Karpas-422 (cell line): Measurements from ENCODE around the gene FTCDNL1. TPM values are rescaled to one million over a fixed set of nuclear protein-coding genes. Genes with fewer than 3 reads are reported as not detected.

Experiments used
- DNase-seq: peaks from one replicate; pipeline ENCODE4 v3.0.0-alpha.2; 2015
- H2AFZ ChIP-seq: fragments of 200-600 bp; sonication (generic); 2 replicates; pipeline ENCODE4 v1.6.1; 2014; ENCODE audit warnings: antibody characterized with exemption, low read length, mixed read lengths
- H3K27ac ChIP-seq: fragments of 200-600 bp; sonication (generic); 2 replicates; pipeline ENCODE4 v1.5.1; 2014; ENCODE audit warnings: mild to moderate bottlenecking, low read length, moderate library complexity
- H3K27me3 ChIP-seq: fragments of 200-600 bp; sonication (generic); 2 replicates; pipeline ENCODE4 v1.6.1; 2014; ENCODE audit warnings: low read length, mixed read lengths
- H3K36me3 ChIP-seq: fragments of 200-600 bp; sonication (generic); 2 replicates; pipeline ENCODE4 v1.6.1; 2014; ENCODE audit warnings: low read length, mixed read lengths; ENCODE audit not compliant: insufficient read depth
- H3K4me1 ChIP-seq: fragments of 200-600 bp; sonication (generic); 2 replicates; pipeline ENCODE4 v1.6.1; 2014; ENCODE audit warnings: mild to moderate bottlenecking, low read length, mixed read lengths
- H3K4me2 ChIP-seq: fragments of 200-600 bp; sonication (generic); 2 replicates; pipeline ENCODE4 v1.6.1; 2014; ENCODE audit warnings: low read length, low read depth, mild to moderate bottlenecking; ENCODE audit not compliant: poor library complexity, severe bottlenecking
- H3K4me3 ChIP-seq: fragments of 200-600 bp; sonication (generic); 2 replicates; pipeline ENCODE4 v1.5.1; 2014; ENCODE audit warnings: mild to moderate bottlenecking, antibody characterized with exemption, low read length, mixed read lengths
- H3K79me2 ChIP-seq: fragments of 200-600 bp; sonication (generic); 2 replicates; pipeline ENCODE4 v1.6.1; 2014; ENCODE audit warnings: mild to moderate bottlenecking, low read length, mixed read lengths
- H3K9ac ChIP-seq: fragments of 200-600 bp; sonication (generic); 2 replicates; pipeline ENCODE4 v1.6.0; 2014; ENCODE audit warnings: low read length
- H3K9me2 ChIP-seq: fragments of 200-600 bp; sonication (generic), shearing (Covaris generic); replicated peaks from 2 replicates; pipeline ENCODE4 v1.6.0; 2014; ENCODE audit warnings: mild to moderate bottlenecking, low read length, moderate library complexity; ENCODE audit not compliant: insufficient read depth
- H3K9me3 ChIP-seq: fragments of 300-700, 200-600 bp; sonication (generic); 2 replicates; pipeline ENCODE4 v1.6.1; 2014; ENCODE audit warnings: low read length, mixed read lengths
- H4K20me1 ChIP-seq: fragments of 200-600 bp; sonication (generic); 2 replicates; pipeline ENCODE4 v1.6.1; 2014; ENCODE audit warnings: mild to moderate bottlenecking, antibody characterized with exemption, low read length, low read depth; ENCODE audit not compliant: insufficient read depth
- total RNA-seq: library from RNA; depleted of rRNA; stranded (reverse); fragments of >200 nt; shearing (Covaris generic); gene quantifications from 2 replicates; pipeline ENCODE4 v1.2.3, GENCODE V29; 2014; ENCODE audit warnings: low replicate concordance

FTCDNL1 gene
- total RNA-seq, 1 experiment from 2014 or later = 1.9 TPM

DNA sequence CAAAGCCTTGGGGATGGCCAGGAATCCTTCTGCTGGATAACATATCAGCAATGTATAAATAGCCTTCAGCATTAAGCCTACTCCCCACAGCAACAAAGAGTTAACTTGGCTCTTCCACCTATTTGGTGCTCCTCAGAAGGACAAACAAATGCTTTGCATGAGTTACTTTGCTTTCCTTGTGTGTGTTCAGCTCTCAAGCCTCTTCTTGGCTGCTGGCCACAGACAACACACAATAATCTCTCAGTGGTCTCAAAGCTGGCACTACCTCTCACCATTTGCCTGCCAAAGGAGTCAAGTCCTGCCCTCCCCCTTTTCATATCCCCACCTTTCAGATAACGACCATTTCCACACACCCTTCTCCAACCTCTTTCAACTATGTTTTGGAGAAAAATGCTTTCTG lies 17.5 kb downstream of the FTCDNL1 start:
- DNase-seq = no peak
- Histone ChIP-seq H3K79me2 (no peaks in the 10 kb centered on the region), H3K27me3 (no peaks in the 10 kb centered on the region), H2AFZ (no peak overlapping the region), H3K9me3 (no peaks in the 10 kb centered on the region), H3K4me1 (no peaks in the 10 kb centered on the region), H3K4me2 (no peak overlapping the region), H4K20me1 (no peaks in the 10 kb centered on the region), H3K4me3 (no peak overlapping the region), H3K27ac (no peak overlapping the region), H3K36me3 (no peaks in the 10 kb centered on the region), H3K9ac (no peak overlapping the region), H3K9me2 (no peaks in the 10 kb centered on the region)

DNA sequence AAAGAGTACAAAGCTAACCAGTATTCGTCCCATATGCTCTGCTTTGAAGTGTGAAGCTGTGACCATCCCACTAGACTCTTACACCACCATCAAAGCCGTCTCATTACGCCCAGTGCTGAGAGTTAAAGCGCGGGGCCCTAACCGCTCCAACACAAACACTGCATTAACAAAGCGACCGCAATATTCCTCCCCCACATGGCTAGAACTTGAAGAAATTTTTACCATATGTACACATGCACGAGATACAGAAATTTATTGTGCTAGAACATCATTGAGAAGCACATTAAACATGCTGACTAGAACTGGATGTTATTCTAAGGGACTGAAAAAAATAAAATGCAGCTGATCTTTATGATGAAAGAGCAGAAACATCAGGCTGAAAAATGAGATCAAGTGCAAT lies 20.5 kb downstream of the FTCDNL1 start:
- Histone ChIP-seq H3K4me3 (no peak overlapping the region), H3K9ac (no peak overlapping the region), H2AFZ (no peak overlapping the region), H3K36me3 (no peaks in the 10 kb centered on the region), H3K9me3 (no peaks in the 10 kb centered on the region), H3K27ac (no peak overlapping the region), H4K20me1 (no peaks in the 10 kb centered on the region), H3K4me1 (no peaks in the 10 kb centered on the region), H3K27me3 (no peaks in the 10 kb centered on the region), H3K79me2 (no peaks in the 10 kb centered on the region), H3K4me2 (no peak overlapping the region), H3K9me2 (no peaks in the 10 kb centered on the region)
- DNase-seq = no peak

- H2AFZ ChIP-seq = no peak overlapping the region
- H3K9me3 ChIP-seq = no peaks in the 10 kb centered on the region
- no peaks in the 10 kb centered on the region for H3K27me3 ChIP-seq
- no peaks in the 10 kb centered on the region for H3K79me2 ChIP-seq
- no peak for DNase-seq
- H3K4me1 ChIP-seq = no peaks in the 10 kb centered on the region
- H3K36me3 ChIP-seq = no peaks in the 10 kb centered on the region
- no peak overlapping the region for H3K4me2 ChIP-seq
- no peak overlapping the region for H3K9ac ChIP-seq
- H3K4me3 ChIP-seq = no peak overlapping the region
- no peaks in the 10 kb centered on the region for H4K20me1 ChIP-seq
- H3K27ac ChIP-seq = no peak overlapping the region
- no peaks in the 10 kb centered on the region for H3K9me2 ChIP-seq
Measured at GRCh38 chr2:199829628-199830027, 21.4 kb downstream of the FTCDNL1 start.

- Histone ChIP-seq H3K4me2 (no peak overlapping the region), H2AFZ (no peak overlapping the region), H3K27ac (no peak overlapping the region), H3K36me3 (no peaks in the 10 kb centered on the region), H3K79me2 (no peaks in the 10 kb centered on the region), H3K9me3 (no peaks in the 10 kb centered on the region), H4K20me1 (no peaks in the 10 kb centered on the region), H3K9me2 (no peaks in the 10 kb centered on the region), H3K4me1 (no peaks in the 10 kb centered on the region), H3K27me3 (no peaks in the 10 kb centered on the region), H3K9ac (no peak overlapping the region), H3K4me3 (no peak overlapping the region)
- DNase-seq = no peak
Measured at GRCh38 chr2:199819746-199820145, 31.2 kb downstream of the FTCDNL1 start.

DNA sequence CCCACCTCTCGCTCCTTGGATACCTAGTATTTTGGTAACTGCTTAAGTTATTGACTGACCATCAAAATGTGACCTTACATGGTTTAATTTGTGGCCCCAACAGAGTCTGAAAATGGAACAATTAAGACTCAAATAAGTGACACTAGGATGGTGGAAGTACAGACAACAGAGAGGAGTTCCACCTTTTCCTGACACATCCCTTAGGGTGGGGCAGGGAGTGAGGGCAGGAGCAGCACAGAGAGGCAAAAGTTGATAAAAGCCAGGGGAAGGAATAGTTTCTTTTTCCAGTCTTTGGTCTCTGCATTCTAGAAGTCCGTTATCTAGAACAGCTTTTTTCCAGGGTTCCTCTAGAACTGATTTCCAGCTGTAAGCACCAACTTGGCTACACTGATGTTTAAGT lies 32.2 kb downstream of the FTCDNL1 start:
- Histone ChIP-seq H3K9me3 (no peaks in the 10 kb centered on the region), H3K27ac (no peak overlapping the region), H3K9me2 (no peaks in the 10 kb centered on the region), H3K27me3 (no peaks in the 10 kb centered on the region), H3K79me2 (no peaks in the 10 kb centered on the region), H4K20me1 (no peaks in the 10 kb centered on the region), H3K4me2 (no peak overlapping the region), H3K36me3 (no peaks in the 10 kb centered on the region), H3K4me3 (no peak overlapping the region), H3K9ac (no peak overlapping the region), H3K4me1 (no peaks in the 10 kb centered on the region), H2AFZ (no peak overlapping the region)
- no peak for DNase-seq

DNA sequence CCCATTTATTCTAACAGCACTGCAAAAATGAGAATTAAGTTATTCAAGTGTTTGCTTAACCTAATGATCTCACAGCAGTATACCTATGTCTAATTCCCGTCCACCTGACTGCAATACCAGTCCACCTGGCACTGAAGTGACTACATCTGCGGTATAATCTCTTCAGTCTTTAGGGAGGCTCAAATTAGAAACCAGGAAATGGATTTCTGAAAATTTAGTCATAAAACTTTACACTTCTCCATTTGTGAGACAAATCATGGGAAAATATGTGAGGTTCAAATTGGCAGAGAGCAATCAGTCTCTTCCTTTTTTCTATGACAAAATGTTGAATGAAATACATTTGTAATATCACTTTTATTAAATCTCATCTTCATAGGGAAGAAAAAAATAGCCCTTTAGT lies 33.0 kb downstream of the FTCDNL1 start:
- no peaks in the 10 kb centered on the region for H3K36me3 ChIP-seq
- H3K9me2 ChIP-seq = no peaks in the 10 kb centered on the region
- no peaks in the 10 kb centered on the region for H4K20me1 ChIP-seq
- DNase-seq = no peak
- H3K27me3 ChIP-seq = no peaks in the 10 kb centered on the region
- no peak overlapping the region for H3K4me2 ChIP-seq
- no peaks in the 10 kb centered on the region for H3K4me1 ChIP-seq
- H3K9ac ChIP-seq = no peak overlapping the region
- no peak overlapping the region for H3K4me3 ChIP-seq
- H3K27ac ChIP-seq = no peak overlapping the region
- H3K9me3 ChIP-seq = no peaks in the 10 kb centered on the region
- no peaks in the 10 kb centered on the region for H3K79me2 ChIP-seq
- no peak overlapping the region for H2AFZ ChIP-seq

DNA sequence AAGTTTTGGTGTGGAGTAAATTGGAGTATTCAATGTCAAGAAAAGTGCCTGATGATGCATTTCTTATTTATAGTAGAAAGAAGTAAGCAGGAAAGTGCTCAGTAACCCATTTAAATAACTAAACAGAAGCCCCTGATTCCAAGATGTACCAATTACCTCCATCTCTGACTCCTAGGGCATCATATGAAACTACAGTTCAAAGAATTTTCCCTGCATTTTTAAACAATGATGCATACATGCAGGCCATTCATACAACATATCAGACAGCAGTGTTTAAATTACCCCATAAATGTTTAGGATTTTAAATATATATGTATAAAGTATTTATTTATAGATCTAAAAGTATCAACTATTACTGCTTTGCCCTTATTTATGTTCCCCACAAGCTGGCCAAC lies 36.2 kb downstream of the FTCDNL1 start:
- Histone ChIP-seq H3K9me3 (no peaks in the 10 kb centered on the region), H3K4me3 (no peak overlapping the region), H3K9me2 (no peaks in the 10 kb centered on the region), H3K36me3 (no peaks in the 10 kb centered on the region), H3K27ac (no peak overlapping the region), H2AFZ (no peak overlapping the region), H3K79me2 (no peaks in the 10 kb centered on the region), H3K4me2 (no peak overlapping the region), H4K20me1 (no peaks in the 10 kb centered on the region), H3K4me1 (no peaks in the 10 kb centered on the region), H3K9ac (no peak overlapping the region), H3K27me3 (no peaks in the 10 kb centered on the region)
- DNase-seq = no peak

DNA sequence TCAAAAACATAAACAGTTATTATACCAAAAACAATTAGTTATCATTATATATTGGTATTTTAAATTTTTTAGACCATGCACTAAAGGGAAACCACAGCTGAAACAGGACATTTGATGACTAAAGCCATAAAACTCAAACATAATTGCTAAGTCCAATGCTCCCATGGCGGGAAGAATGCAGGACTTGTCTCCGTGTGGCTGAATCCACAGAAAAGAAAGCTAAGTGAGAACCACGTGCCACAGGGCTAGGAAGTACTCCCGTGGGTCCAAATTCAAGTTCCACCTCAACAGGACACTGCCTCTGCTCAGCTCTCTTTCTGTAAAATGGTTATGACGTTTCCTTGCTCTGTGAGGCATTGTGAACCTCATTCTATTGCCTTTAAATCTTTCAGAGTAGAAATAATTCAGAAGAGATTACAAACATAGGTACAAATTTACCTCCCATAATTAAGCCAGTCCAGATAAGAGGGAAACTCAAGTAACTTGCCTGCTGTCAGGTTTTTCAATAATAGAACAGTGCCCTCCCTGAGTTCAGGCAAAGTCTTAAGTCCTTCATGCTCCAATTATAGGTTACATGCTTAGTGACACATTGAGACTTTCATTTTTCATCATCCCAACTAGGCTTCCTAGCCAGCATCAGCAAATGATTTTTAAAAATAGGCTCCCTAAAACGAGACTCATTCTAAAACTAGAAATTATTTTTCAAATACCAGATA lies 36.7 kb downstream of the FTCDNL1 start:
- H3K4me2 ChIP-seq = no peak overlapping the region
- no peaks in the 10 kb centered on the region for H3K36me3 ChIP-seq
- no peaks in the 10 kb centered on the region for H3K27me3 ChIP-seq
- H3K9ac ChIP-seq = no peak overlapping the region
- no peak overlapping the region for H3K4me3 ChIP-seq
- no peak overlapping the region for H3K27ac ChIP-seq
- H3K79me2 ChIP-seq = no peaks in the 10 kb centered on the region
- H3K9me3 ChIP-seq = no peaks in the 10 kb centered on the region
- H3K9me2 ChIP-seq = no peaks in the 10 kb centered on the region
- DNase-seq = no peak
- H3K4me1 ChIP-seq = no peaks in the 10 kb centered on the region
- no peaks in the 10 kb centered on the region for H4K20me1 ChIP-seq
- no peak overlapping the region for H2AFZ ChIP-seq
